Brain pericyte (primary cell): ENCODE measurements around the gene RENBP.

Experiments used
- DNase-seq: peaks from one replicate; pipeline ENCODE4 v3.0.0-alpha.2; 2012; ENCODE audit warnings: low read depth, low spot score

RENBP gene

GRCh38 chrX:153889123-153889522, 55.3 kb downstream of the RENBP start:
- no peak for DNase-seq

GRCh38 chrX:153888344-153888743, 56.1 kb downstream of the RENBP start:
- DNase-seq = no peak

- DNase-seq = no peak
Measured at GRCh38 chrX:153887385-153887784, 57.1 kb downstream of the RENBP start.

GRCh38 chrX:153886915-153887314, 57.5 kb downstream of the RENBP start:
- no peak for DNase-seq

- no peak for DNase-seq
Measured at GRCh38 chrX:153885968-153886903, 58.2 kb downstream of the RENBP start, which contains the start of gene L1CAM. L1CAM (minus strand) TSS chrX:153886173; CDS start chrX:153875836, 10,337 bp downstream.
